Skeletal muscle satellite cell (primary cell): Measurements from ENCODE around the gene TMEM9B. TPM values are rescaled to one million over a fixed set of nuclear protein-coding genes. Genes with fewer than 3 reads are reported as not detected.
"Not testable (repeated sequence)": the region's sequence is repeated elsewhere in the genome, so short reads cannot be mapped to it uniquely, and the experiment has no call there.

Experiments
- H3K27me3 ChIP-seq: 2 replicates; pipeline ENCODE4 v1.7.0; 2013; ENCODE audit warnings: low read length; ENCODE audit not compliant: control insufficient read depth, insufficient read depth
- H3K36me3 ChIP-seq: 2 replicates; pipeline ENCODE4 v1.7.0; 2013; ENCODE audit warnings: mild to moderate bottlenecking, control low read depth, low read length; ENCODE audit not compliant: insufficient read depth
- H3K4me1 ChIP-seq: 2 replicates; pipeline ENCODE4 v1.7.0; 2013; ENCODE audit warnings: low read length; ENCODE audit not compliant: control insufficient read depth, insufficient read depth
- H3K4me2 ChIP-seq: 2 replicates; pipeline ENCODE4 v1.7.0; 2013; ENCODE audit warnings: mild to moderate bottlenecking, low read length
- H3K4me3 ChIP-seq: 2 replicates; pipeline ENCODE4 v1.7.0; 2013; ENCODE audit warnings: low read length
- H3K9ac ChIP-seq: 2 replicates; pipeline ENCODE4 v1.7.0; 2013; ENCODE audit warnings: mild to moderate bottlenecking, low read depth, low read length, moderate library complexity
- H3K9me3 ChIP-seq: replicated peaks from 2 replicates; pipeline ENCODE4 v1.7.0; 2013; ENCODE audit warnings: mild to moderate bottlenecking, control low read depth, low read length
- total RNA-seq: library from RNA; depleted of rRNA; stranded (reverse); fragments of >200 nt; gene quantifications from 2 replicates; pipeline ENCODE4 v1.2.3, GENCODE V29; 2012; rRNA removed

TMEM9B gene
- 29.4 and 38.0 TPM in 2 replicates for total RNA-seq

DNA sequence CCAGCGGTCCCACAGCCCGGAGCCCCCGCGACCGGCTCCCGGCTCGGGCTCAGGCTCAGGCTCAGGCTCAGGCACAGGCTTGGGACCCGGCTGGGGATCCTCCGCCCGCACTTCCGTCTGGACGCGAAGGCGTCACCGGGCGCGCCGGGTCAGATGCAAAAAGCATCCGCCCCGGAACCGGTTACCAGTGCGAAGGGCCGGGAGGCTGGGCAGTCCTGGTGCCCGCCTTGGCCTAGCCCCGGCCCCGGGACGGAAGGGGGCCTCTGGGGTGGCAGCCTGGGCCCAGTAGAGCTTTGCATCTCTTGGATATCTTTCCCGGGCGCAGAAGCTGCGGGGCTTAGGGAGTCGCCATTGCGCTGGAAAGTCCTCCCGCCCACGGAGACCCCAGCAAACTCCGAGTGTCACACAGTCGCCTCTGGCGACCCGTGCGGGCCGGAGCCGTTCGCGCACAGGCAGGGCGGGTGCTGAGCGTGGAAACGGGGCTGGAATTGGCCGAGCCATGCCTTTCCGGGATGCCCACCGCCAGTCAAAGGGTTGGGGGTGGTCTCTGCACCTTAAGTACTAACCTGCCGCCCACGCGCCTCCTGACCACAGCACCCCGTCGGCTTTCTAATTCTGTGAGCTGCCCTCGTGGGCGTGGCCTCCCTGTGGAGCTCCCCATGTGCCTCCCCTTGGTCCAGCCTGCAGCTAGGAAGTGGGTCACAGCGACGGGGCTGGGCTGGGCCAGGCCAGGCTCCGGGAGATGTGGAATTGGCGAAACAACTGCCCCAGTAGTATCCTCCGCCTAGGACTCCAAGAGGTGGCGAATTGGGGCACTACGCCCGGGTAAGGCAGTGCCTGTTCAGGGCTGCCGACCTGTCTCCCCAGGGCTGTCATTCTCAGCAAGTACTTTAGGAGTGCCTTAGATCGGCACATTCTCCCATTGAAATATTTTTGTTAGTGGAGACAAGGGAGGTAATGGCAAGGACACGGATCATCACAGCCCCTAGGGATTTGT lies at the start of gene TMEM9B:
Gene TMEM9B, minus strand, starts transcription at position 119 of the 997 bp plus-strand sequence. CDS start 129 bp downstream, outside the sequence.
- H3K4me3 ChIP-seq: peak within 1 kb of the TSS; percentile 99
- peak within 1 kb of the TSS; percentile 95 for H3K9ac ChIP-seq
- no peaks in the 10 kb centered on the region for H3K27me3 ChIP-seq
- no peaks in the 10 kb centered on the region for H3K36me3 ChIP-seq
- peak within 1 kb of the TSS; percentile 93 for H3K4me2 ChIP-seq
- H3K9me3 ChIP-seq: no peaks in the 10 kb centered on the region
- H3K4me1 ChIP-seq: peaks cover 22% of the 10 kb centered on the region

DNA sequence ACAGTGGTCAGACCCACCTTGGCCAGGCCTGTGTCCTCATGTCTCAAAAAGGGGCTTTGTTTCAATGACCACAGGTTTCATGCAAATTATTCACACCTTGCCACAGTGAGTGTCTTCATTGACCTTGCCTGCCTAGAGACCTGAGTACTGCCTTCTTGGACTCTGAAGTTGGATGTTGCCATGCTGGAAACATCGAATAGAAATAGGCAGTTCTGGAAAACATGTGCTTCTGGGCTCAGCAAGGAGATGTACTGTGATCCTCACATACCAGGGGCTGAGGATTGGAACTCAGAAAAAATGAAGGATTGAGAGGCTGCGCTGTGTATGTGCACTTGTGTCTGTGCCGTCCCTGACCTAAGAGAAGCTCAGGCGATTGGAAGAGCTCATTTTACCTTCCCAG lies 49.1 kb upstream of the TMEM9B start:
- Histone ChIP-seq H3K9ac (no peak overlapping the region), H3K27me3 (peaks cover 1% of the 10 kb centered on the region), H3K9me3 (no peaks in the 10 kb centered on the region)

DNA sequence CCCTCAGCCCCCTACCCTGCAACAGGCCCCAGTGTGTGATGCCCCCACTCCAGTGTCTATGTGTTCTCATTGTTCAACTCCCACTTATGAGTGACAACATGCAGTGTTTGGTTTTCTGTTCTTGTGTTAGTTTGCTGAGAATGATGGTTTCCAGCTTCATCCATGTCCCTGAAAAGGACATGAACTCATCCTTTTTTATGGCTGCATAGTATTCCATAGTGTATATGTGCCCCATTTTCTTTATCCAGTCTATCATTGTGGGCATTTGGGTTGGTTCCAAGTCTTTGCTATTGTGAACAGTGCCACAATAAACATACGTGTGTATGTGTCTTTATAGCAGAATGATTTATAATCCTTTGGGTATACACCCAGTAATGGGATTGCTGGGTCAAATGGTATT lies 45.3 kb upstream of the TMEM9B start:
- not testable (repeated sequence) for H3K4me1 ChIP-seq, H3K9ac ChIP-seq, H3K4me3 ChIP-seq, H3K4me2 ChIP-seq, H3K36me3 ChIP-seq, H3K9me3 ChIP-seq
- H3K27me3 ChIP-seq: peaks cover 36% of the 10 kb centered on the region

More for the DNA sequence above, 49.1 kb upstream of the TMEM9B start:
- Histone ChIP-seq H3K4me3 (no peak overlapping the region), H3K4me2 (no peak overlapping the region), H3K36me3 (no peaks in the 10 kb centered on the region), H3K4me1 (peaks cover 14% of the 10 kb centered on the region)

DNA sequence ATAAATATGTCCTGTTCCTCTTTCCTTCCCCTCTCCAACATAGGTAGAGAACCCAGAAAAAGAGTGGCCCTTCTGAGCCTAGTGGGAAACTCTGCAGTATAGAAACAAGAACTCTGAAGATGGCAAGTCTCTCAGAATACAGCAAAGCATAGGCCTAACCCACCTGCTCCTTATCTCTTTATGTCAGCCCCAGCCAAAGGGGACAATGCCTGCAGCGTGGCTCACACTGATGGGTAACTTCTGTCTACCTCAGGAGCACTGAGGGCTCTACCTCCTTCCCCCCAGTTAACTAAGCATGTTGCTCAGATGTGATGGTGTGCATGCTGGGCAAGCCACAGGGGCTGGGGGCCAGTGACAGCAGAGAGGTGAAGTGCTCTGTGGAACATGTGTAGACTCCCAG lies 44.4 kb upstream of the TMEM9B start:
- Histone ChIP-seq H3K36me3 (no peaks in the 10 kb centered on the region), H3K4me3 (no peak overlapping the region), H3K9me3 (no peaks in the 10 kb centered on the region), H3K4me1 (peaks cover 7% of the 10 kb centered on the region), H3K4me2 (no peak overlapping the region), H3K9ac (no peak overlapping the region), H3K27me3 (peaks cover 43% of the 10 kb centered on the region)

DNA sequence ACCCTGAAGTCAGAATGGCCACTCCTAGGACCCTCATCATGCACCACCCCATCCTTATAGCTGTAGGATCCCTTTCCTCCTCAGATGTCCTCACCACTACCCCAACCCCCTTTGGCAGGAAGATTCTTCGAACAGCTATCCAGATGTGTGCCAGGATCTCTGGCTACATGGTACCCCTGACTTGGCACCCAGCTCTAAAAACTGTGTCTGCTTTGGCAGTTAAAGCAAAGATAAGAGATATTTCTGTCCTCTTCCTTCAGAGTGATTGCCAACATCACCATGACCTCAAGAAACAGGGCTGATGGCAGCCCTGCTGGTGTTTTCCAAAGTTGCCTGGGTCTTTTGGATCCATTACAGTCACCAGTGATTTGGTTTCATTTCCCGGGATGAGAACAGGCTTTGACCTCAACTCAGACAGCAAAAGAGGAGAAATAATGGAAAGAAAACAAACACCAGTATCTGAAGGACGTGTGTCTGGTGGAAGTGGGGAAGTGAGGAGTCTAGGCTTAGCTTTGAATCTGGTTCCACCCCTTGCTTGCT lies 43.8 kb upstream of the TMEM9B start:
- peaks cover 47% of the 10 kb centered on the region for H3K27me3 ChIP-seq
- no peak overlapping the region for H3K4me3 ChIP-seq
- H3K9me3 ChIP-seq: no peaks in the 10 kb centered on the region
- H3K36me3 ChIP-seq: no peaks in the 10 kb centered on the region
- H3K4me2 ChIP-seq: no peak overlapping the region
- H3K4me1 ChIP-seq: peaks cover 13% of the 10 kb centered on the region
- H3K9ac ChIP-seq: no peak overlapping the region

DNA sequence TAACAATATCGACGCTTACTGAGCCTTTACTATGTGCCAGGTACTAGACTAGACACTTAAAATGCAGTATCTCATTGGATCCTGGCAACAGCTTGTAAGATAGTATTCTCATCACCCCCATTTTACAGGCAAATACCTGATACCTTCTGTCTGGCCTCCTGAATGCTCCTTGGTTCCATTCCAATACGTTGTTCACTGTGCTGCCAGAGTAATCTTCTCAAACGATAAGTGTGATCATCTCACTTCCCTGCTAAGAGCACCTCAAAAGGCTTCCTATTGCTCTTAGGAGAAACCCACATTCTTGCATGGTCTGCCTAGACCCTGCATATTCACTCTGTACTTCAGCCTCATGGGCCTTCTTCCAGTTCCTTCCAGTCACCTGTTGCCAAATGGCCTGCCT lies 40.8 kb upstream of the TMEM9B start:
- Histone ChIP-seq H3K27me3 (peaks cover 47% of the 10 kb centered on the region), H3K4me1 (peaks cover 26% of the 10 kb centered on the region), H3K4me3 (no peak overlapping the region), H3K9me3 (no peaks in the 10 kb centered on the region), H3K9ac (no peak overlapping the region), H3K4me2 (no peak overlapping the region), H3K36me3 (no peaks in the 10 kb centered on the region)

DNA sequence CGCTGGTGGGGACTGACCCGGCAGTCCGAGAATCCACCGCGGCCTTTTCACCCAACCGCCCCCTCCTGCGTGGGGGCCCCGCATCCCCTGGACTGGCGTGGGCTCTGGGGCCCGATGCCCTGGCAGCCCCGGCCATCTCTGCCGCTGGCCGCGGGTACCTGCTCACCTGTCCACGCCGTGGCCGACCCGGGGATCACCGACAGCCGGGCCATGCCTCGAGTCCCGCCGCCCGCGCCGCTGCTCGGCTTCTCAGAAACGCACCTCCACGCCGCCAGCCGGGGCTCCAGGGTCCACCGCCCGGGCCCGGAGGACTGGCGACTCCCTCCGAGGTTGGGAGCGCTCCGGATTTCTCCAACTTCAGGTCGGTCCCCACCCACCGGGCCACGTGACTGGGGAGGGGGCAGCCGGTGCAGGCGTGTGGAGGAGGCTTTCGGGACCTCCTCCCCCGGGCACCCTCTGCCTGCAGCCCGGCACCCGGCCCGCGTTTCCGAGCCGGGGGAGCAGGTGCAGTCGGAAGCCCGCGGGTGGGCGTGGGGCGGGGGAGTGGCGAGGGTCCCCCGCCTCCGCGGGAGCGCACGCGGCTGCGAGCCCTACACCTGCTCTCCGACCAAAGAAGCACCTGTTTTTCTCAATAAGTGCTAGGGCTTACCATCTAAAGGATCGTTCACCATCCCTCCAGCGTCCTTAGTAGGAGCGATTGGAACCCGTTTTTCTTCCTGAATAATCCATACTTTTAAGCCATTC lies 40.1 kb upstream of the TMEM9B start:
- peak overlapping the region; percentile 91 for H3K4me2 ChIP-seq
- peaks cover 47% of the 10 kb centered on the region for H3K27me3 ChIP-seq
- peak overlapping the region; percentile 62 for H3K9ac ChIP-seq
- no peaks in the 10 kb centered on the region for H3K36me3 ChIP-seq
- H3K4me3 ChIP-seq: peak overlapping the region; percentile 70
- peaks cover 26% of the 10 kb centered on the region for H3K4me1 ChIP-seq
- no peaks in the 10 kb centered on the region for H3K9me3 ChIP-seq

DNA sequence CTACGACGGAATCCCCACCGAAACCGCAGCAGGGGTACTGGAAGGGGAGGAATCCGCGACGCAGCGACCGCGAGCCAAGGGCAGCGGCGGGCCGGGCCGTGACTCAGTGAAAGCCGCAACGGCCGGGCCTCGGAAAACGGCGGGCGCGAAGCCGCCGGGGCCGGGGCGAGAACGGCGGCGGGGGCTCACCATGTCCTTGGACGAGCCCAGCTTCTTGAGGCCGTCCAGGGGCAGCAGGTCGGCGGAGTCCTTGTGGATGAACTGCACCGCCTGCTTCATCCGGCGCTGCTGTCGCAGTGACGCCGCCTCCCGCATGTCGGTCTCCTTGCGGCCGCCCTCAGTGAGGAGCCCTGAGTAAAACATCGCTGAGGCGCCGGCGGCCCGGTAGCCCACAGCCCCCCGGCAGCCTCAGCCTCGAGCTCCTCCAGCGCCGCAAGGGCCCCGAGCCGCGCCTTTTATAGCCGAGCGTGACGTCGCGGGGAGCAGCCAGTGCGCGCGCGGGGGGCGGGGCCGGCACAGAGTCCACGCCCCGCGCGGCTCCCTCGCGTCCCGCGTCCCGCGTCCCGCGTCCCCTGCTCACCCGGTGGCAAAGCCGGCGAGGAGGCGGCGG lies 39.4 kb upstream of the TMEM9B start, which contains the start of gene NRIP3:
Gene NRIP3, minus strand, starts transcription at position 429 of the 610 bp plus-strand sequence. Its CDS starts 66 bp downstream, at position 363.
- H3K27me3 ChIP-seq: peaks cover 47% of the 10 kb centered on the region
- peaks cover 26% of the 10 kb centered on the region for H3K4me1 ChIP-seq
- no peaks in the 10 kb centered on the region for H3K36me3 ChIP-seq
- H3K4me2 ChIP-seq: peak within 1 kb of the TSS; percentile 91
- H3K4me3 ChIP-seq: peak within 1 kb of the TSS; percentile 70
- no peaks in the 10 kb centered on the region for H3K9me3 ChIP-seq
- H3K9ac ChIP-seq: peak within 1 kb of the TSS; percentile 62

DNA sequence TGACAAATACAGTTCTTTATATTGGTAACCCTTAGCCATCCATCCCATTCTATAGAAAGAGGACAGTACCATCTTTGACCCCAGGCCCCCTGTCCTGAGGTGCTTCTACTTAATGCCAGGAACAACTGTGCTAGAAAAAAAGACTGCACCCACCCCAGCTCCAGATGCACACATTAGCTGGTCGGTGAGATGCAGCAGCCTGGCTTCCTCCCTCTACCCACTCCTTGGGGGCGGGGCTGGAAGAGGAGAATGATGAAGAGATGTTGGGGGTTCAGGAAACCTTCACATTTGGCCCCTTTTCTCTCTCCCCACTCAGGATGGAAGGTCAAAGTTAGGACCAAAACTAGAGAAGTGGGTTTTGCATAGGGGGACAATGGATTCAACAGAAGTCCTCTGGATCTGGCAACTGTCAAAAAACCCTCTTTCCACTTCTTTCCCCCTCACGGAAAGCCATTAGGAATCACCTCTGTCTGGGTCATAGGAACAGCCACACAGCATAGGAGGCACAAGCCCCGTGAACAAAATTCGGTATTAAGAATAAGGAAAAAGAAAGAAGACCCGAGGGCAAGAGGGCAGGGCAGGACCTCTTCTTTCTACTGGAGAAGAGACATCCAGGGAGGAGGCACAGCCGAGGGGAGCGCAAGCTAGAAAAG lies 38.8 kb upstream of the TMEM9B start:
- H3K4me3 ChIP-seq: peak overlapping the region; percentile 70
- no peaks in the 10 kb centered on the region for H3K9me3 ChIP-seq
- no peaks in the 10 kb centered on the region for H3K36me3 ChIP-seq
- H3K4me2 ChIP-seq: peak overlapping the region; percentile 91
- peaks cover 26% of the 10 kb centered on the region for H3K4me1 ChIP-seq
- H3K9ac ChIP-seq: peak overlapping the region; percentile 62
- peaks cover 43% of the 10 kb centered on the region for H3K27me3 ChIP-seq

DNA sequence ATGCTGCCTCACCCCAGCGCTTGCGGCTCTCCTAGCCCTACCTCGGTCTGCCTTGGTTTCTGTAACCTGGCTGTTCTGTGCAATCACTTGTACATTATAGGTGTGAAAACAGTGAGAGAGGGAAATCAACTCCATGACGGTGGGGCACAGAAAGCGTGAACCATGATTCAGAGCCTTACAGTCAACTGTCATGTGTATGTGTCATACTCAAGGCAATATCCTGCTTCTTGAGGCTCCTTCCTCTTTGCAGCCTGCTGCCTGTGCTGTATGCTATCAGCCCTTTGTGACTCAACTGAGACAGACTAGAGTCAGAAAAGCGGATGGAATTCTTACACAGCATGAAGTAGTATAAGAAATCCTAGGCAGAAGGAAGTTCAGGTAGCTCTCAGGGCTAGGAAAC lies 37.5 kb upstream of the TMEM9B start:
- Histone ChIP-seq H3K4me1 (peaks cover 26% of the 10 kb centered on the region), H3K4me3 (no peak overlapping the region), H3K9me3 (no peaks in the 10 kb centered on the region), H3K36me3 (no peaks in the 10 kb centered on the region), H3K9ac (no peak overlapping the region), H3K4me2 (peak overlapping the region; percentile 19), H3K27me3 (peaks cover 30% of the 10 kb centered on the region)
